GM19324 (cell line): ENCODE measurements around the gene CHCHD6.
"Not testable (repeated sequence)": the region's sequence is repeated elsewhere in the genome, so short reads cannot be mapped to it uniquely, and the experiment has no call there.

ENCODE experiments used
- ATAC-seq: cut with Tn5 transposase; IDR thresholded peaks from one replicate; pipeline ENCODE4 v1.9.1; 2021; ENCODE audit warnings: mild to moderate bottlenecking, moderate library complexity; ENCODE audit not compliant: unreplicated experiment, low FRiP score

CHCHD6 gene

DNA sequence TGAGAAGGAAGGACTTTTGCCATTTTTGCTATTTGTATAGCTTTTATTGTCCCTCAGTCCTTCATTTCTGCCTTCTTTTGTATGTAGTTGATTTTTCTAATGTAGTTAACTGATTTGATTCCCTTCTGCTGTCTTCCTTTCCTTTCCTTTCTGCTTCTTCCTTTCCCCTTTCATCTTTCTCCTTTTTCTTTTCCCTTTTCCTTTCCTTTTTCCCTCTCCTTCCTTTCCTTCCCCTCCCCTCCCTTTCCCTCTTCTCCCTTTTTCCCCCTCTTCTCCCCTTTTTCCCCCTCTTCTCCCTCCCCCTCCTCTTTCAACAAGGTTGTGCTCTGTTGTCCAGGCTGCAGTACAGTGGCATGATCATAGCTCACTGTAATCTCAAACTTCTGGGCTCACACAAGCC, 59.0 kb downstream of the CHCHD6 start:
- no peak for ATAC-seq

DNA sequence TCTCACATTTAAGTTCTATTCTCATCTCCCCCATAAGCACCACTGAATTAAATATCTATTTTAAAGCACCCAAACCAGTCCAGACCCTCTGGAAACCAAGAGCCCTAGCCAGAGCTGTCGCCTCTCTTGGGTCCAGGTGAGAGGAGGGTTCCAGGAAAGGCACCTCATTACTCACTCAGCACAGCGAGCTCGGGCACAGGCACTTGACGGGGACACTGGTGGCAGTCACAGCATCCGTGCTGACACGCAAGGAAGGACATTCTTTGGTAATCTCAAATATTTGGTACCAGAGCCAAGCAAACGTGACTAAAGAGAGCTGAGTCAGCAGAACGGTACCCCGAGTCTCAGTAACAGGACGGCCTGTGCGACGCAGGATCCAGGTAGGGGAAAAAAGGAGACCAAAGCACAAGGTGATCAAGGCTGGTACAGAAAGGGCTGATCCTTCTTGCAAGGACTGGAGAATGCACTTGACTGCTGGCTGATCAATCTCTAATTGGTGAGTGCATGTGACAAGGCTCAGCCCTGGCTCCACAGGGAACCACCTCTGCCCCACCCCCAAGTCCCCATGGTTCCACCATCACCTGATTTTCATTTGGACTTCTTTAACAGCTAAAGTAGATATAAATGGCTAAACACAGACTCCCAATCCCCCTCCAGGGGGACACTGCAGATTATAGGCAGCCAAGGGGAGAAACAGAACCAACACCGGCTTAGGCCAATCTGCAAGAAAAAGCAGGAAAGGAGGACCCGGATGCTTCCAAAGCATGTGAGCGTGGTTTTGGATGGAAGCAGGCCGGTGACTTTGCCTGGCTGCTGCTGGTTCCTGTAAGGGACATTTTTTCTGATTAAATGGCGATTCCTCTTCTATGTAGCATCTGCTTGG, 61.4 kb downstream of the CHCHD6 start:
- ATAC-seq = no peak

DNA sequence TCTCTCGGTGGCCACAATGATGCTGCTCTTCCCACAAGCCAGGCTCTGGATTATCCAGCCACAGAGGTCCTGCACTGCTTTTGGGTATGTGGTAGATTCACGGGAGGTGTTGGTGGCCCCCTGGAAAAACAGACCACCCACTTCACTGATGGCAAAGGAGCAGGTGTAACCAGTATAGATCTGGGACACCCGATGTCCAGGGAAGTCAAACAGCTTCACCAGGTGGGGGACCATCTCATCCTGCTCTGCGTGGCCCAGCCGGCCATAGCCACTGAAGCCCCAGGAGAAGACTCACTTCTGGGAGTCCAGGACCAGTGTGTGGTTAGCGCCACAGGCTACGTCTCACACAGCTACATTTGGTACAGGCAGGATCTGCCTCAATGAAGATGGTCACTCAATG, 62.6 kb downstream of the CHCHD6 start:
- no peak for ATAC-seq

GRCh38 chr3:126768903-126769302, 64.9 kb downstream of the CHCHD6 start:
- no peak for ATAC-seq

DNA sequence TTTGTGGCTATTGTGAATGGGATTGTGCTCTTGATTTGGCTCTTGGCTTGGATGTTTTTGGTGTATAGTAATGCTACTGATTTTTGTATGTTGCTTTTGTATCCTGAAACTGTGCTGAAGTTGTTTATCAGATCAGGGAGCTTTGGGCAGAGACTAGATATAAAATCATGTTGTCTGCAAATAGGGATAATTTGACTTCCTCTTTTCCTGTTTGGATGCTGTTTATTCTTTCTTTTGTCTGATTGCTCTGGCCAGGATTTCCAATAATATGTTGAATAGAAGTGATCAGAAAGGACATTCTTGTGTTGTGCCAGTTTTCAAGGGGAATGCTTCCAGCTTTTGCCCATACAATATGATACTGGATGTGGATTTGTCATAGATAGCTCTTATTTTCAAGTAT, 66.1 kb downstream of the CHCHD6 start:
- ATAC-seq = no peak

GRCh38 chr3:126773167-126773566, 69.1 kb downstream of the CHCHD6 start:
- ATAC-seq = no peak

DNA sequence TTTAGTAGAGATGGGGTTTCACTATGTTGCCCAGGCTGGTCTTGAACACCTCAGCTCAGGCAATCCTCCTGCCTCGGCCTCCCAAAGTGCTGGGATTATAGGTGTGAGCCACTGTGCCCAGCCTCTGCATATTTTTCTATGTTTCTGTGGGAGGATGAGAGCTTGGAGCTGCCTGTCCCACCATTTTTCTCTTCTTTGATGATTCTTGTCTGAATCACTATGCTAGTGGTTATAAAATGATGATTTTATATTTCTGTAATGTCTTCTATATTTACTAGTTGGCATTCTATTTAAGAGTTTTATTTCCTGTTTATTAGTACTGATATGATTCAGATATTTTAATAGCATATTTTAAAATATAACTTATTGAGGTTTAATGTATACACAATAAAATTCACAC, 69.7 kb downstream of the CHCHD6 start:
- ATAC-seq = no peak

- no peak for ATAC-seq
Observed at GRCh38 chr3:126777366-126777765, 73.3 kb downstream of the CHCHD6 start.

DNA sequence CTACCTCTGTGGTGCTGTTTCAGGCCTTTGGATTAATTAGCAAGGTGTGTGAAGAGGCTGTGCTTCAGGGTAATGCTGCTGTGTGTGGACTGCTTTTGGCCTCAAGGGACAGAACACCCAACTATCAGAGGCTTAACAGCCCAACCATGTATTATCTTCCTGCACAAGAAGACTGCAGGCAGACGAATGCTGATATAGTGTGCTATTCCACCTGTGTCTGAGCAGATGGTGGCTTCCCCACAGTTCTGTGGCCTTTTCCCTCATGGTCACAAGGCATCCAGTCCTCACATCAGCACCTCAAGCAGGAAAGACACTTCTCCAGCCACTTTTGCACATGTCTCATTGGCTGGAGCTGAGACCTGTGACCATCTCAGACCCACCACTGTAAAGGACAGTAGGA, 76.6 kb downstream of the CHCHD6 start:
- ATAC-seq = no peak

DNA sequence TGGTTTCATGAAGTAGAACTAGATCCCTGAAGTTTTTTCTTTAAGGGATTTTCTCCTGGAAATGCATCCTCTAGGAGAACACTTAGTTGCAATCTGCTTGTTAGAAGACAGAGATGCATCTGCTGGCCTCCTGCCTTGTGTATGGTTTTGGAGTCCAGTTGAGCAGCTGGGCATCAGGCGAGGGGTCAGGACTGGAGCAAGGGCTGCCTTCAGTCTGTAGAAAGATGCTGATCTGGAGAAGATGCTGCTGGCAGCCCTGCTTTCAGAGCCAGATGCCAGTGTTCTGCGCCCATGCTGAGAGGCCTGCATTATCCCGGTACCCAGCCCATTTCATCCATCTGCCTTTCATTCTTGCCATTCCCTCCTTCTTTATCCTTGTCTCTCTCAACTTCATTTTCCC, 77.4 kb downstream of the CHCHD6 start:
- no peak for ATAC-seq

- no peak for ATAC-seq
Observed at GRCh38 chr3:126781889-126782491, 78.0 kb downstream of the CHCHD6 start.

GRCh38 chr3:126782536-126782935, 78.5 kb downstream of the CHCHD6 start:
- ATAC-seq = no peak

- no peak for ATAC-seq
Observed at GRCh38 chr3:126784254-126784653, 80.2 kb downstream of the CHCHD6 start.

- ATAC-seq = not testable (repeated sequence)
Observed at GRCh38 chr3:126791320-126791719, 87.3 kb downstream of the CHCHD6 start.

DNA sequence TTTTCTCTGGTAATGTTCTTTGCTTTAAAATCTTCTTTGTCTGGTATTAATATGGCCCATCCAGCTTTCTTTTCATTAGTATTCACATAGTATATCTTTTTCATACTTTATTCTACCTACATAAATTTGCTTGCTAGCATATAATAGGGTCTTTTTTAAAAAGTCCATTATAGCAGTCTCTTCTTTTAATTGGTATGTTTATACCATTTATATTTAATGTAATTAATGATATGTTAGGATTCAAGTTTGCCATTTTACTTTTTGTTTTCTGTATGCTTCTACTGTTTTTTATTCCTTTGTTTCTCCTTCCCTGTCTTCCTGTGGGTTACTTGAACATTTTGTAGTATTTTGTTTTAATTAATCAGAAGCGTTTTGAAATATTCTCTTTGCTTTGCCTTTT, 89.0 kb downstream of the CHCHD6 start:
- no peak for ATAC-seq

DNA sequence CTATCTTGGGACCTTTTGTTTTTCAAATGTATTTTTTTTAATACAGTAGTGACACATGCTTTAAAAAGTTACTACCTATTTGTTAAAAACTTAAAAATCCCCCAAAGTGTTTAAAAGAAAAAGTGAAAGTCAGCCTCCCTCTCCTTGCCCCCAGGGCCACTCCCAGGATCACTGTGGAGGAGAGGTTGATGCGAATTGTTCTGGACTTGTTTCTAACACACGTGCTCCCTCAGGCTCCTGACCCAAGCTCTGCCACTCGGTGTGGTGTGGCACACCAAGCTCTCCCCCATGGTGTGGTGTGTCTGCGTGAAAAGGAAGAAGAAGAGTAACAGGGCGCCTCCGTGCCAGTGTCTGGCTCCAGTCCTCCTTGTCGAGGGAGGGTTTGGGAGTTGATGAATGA, 93.5 kb downstream of the CHCHD6 start:
- no peak for ATAC-seq

DNA sequence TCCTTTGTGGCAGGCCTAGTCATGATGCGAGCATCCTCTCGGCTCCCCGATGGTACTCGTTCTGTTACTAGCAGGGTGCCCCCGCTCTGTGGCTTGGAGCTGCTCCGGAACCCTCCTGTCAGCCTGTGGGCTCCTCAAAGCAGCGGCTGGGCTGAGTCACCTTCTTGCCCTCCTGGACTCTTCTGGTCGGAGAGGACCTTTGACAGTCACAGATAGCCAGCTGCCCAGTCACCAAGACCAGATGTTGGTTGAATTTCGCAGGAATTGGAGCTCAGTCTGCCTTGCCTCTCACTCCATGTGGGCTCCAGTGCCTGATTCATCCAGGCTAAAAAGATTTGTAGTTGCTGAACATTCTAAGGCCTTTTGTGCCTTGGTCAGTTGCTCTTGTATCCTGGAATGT, 94.5 kb downstream of the CHCHD6 start:
- no peak for ATAC-seq

DNA sequence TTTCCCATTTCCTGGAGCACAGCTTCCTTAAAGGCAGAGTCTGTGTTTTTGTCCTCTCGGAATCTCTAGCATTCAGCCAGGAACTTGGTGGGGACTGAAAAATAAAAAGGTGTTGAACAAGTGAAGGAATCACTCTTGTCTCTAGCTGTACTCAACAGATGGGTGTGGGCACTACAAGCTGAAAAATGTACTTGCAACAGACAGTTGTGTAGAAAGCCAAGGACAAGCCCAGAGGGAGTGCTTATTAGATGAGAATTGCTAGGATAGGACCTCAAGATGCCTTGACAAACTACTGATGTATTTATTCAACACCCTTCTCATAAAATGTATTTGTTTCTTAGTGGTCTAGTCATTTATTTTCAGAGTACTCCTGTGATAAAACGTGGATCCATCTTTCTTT, 95.1 kb downstream of the CHCHD6 start:
- no peak for ATAC-seq

GRCh38 chr3:126801312-126801711, 97.3 kb downstream of the CHCHD6 start:
- ATAC-seq = not testable (repeated sequence)

GRCh38 chr3:126807795-126808194, 103.8 kb downstream of the CHCHD6 start:
- no peak for ATAC-seq

GRCh38 chr3:126811530-126811929, 107.5 kb downstream of the CHCHD6 start:
- no peak for ATAC-seq

DNA sequence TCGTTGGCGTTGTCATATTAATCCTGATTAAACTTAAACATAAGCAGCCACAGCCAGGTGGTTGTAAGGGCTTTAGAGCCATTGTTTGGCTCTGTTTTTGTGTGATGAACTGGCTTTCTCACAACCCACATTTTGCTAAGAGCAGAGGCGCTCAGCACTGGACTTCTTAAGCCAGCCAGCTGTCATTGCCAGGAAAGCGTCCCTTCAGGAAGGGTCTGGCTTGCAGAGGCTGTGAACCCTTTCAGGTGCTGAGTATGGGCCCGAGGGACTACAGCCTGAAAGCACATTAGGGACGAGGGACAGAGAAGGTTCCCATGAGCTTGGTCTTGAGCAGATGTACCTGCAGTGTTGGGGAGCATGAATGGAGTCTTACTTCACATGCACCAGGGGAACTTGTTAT, 112.3 kb downstream of the CHCHD6 start:
- ATAC-seq = no peak
